Measurements from ENCODE around the gene NHERF1.

Gene NHERF1

DNA sequence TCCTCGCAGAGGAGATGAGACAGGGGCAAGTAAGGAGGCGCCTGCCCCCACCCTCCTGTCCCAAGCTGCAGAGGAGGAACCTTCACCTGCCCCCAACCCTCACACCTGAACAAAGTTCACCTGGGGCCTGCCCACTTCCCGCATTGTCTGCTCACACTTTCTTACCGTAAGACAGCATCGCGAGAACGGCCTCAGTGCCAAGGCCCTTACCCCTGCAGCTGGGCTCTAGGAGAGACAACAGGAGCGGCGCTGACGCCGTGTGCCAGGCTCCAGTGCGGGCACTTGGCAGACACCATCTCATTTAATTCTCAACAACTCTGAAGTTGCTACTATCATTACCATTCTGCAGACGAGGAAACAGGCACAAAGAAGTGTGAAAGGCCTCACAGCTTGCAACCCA lies 23.6 kb downstream of the NHERF1 start:
- peaks cover 40% of the 10 kb centered on the region for H3K36me3 ChIP-seq (ENCODE audit: control insufficient read depth, insufficient read depth, low read length)
- no peak overlapping the region for H3K4me3 ChIP-seq (ENCODE audit: low read depth, low read length)
- H3K9ac ChIP-seq (ENCODE audit: low read depth, low read length): no peak overlapping the region
- no peaks in the 10 kb centered on the region for H3K27me3 ChIP-seq (ENCODE audit: control insufficient read depth, insufficient read depth, low read length)
- H3K9me3 ChIP-seq (ENCODE audit: control insufficient read depth, insufficient read depth, low read length): no peaks in the 10 kb centered on the region
- H3K4me1 ChIP-seq (ENCODE audit: control insufficient read depth, insufficient read depth, low read length): no peaks in the 10 kb centered on the region

DNA sequence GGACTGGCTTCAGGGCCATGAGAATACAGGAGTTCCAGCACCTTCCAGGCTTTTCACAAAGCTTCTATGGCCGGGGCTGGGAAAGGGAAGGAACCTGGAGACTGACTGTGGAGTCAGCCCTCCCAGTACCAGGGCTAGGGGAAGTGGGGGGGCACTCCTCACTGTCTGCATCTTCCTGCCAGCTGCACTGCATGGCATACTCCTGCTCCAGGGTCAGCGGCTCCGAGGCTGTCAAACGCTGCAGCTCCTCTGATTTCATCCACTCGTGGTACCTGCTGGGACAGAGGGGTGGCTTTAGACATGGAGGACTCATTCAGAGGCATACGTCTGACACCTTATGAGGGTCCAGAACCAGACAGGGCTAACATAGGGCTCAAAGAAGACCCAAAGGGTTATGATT lies 25.0 kb downstream of the NHERF1 start:
- Histone ChIP-seq H3K27me3 (ENCODE audit: control insufficient read depth, insufficient read depth, low read length) (no peaks in the 10 kb centered on the region), H3K36me3 (ENCODE audit: control insufficient read depth, insufficient read depth, low read length) (peaks cover 43% of the 10 kb centered on the region), H3K4me1 (ENCODE audit: control insufficient read depth, insufficient read depth, low read length) (no peaks in the 10 kb centered on the region), H3K9ac (ENCODE audit: low read depth, low read length) (no peak overlapping the region), H3K9me3 (ENCODE audit: control insufficient read depth, insufficient read depth, low read length) (no peaks in the 10 kb centered on the region), H3K4me3 (ENCODE audit: low read depth, low read length) (no peak overlapping the region)

DNA sequence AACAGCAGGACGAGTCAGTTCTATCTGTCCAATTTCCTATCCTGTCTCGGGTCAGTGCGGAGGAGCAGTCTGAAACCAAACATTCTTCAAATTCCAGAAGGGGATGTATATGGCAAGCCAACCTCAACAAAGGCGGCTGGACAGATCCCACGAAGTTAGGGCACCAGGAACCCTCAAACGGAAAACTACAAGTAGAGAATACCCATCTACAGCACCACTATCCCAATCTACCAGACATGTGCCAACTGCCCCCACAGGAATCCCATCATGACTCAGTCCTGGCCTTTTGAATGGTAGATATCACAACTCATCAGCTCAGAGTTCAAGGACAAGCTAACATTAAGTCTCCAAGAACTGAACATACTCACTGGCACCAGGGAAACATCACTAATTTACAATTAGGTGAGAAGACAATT lies 25.5 kb downstream of the NHERF1 start:
- Histone ChIP-seq H3K9me3 (ENCODE audit: control insufficient read depth, insufficient read depth, low read length) (no peaks in the 10 kb centered on the region), H3K36me3 (ENCODE audit: control insufficient read depth, insufficient read depth, low read length) (peaks cover 39% of the 10 kb centered on the region), H3K4me3 (ENCODE audit: low read depth, low read length) (no peak overlapping the region), H3K27me3 (ENCODE audit: control insufficient read depth, insufficient read depth, low read length) (no peaks in the 10 kb centered on the region), H3K9ac (ENCODE audit: low read depth, low read length) (no peak overlapping the region), H3K4me1 (ENCODE audit: control insufficient read depth, insufficient read depth, low read length) (no peaks in the 10 kb centered on the region)

DNA sequence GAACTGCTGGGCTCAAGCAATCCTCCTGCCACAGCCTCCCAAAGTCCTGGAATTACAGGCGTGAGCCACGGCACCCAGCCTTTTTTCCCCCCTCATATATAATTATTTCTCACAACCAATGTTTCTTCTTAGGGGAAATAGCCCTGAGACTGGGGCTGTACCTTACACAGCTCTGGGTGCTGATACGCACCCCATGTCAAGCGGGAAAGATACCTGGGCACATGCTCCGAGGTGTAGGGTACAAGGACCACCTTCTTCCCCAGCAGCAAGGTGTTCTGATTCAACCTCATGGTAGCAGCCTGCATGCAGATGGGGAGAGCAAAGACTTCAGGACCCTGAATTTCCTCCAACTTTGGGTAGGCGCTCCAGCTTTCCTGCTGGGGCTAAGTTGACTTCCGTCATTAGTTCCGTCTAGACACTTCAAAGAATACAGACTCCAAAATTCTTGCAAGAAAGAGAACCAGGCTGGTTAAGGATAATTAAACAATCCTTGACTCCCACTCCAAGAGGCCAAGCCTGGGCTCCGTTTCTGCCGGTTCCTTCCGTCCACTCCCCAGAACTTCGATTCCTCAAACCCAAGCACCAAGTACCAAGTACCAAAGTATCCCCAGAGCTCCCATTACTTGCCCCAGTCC lies 27.1 kb downstream of the NHERF1 start:
- Histone ChIP-seq H3K4me3 (ENCODE audit: low read depth, low read length) (peak overlapping the region; percentile 93), H3K9ac (ENCODE audit: low read depth, low read length) (peak overlapping the region; percentile 82), H3K36me3 (ENCODE audit: control insufficient read depth, insufficient read depth, low read length) (peaks cover 33% of the 10 kb centered on the region)

DNA sequence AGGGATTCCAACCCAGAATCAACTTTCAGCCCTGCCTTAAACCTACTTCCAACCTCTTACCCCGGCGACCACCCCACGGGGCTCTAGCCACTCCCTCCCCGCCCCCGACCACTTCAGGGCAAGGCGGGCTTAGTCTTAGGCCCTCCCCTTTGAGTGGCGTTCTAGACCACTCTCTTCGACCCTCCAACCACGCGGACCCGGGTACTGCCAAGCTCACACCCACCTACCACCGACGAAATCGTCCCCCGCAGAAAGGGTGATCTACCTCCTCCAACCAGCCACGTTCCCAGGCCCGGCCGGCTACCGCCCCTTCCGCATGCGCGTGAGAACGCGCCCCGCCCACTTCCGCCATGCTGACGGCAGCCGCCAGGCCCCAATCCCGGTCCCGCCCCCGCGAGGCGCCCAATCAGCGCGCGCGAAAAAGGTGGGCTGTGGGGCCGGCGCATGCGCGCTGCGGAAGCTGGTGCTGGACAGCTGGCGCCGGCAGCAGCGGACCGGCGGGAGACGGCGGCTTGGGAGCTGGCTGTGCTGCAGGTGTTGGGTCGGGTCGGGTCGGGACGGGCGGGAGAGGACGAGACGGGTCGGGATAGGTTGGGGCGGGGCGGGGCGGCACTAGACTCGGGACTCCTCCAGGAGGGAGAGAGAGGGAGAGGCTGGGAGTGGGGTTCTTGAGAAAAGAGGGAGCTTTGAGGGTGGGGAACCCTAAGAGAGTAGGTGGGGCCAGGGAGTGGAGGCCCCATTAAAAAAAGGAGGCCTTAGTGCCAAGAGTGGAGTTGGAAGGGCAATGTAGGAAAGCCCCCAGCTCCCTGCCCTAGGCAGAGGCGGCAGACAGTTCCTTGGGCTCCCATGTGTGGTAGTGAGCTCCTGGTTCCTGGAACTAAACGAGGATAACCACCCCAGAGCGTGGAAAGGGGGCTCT lies 27.9 kb downstream of the NHERF1 start, which contains the start of gene NAT9:
Gene NAT9, minus strand, starts transcription at position 302 of the 919 bp plus-strand sequence. CDS start 647 bp downstream, outside the sequence.
- Histone ChIP-seq H3K36me3 (ENCODE audit: control insufficient read depth, insufficient read depth, low read length) (peaks cover 28% of the 10 kb centered on the region), H3K4me1 (ENCODE audit: control insufficient read depth, insufficient read depth, low read length) (no peaks in the 10 kb centered on the region), H3K27me3 (ENCODE audit: control insufficient read depth, insufficient read depth, low read length) (no peaks in the 10 kb centered on the region), H3K4me3 (ENCODE audit: low read depth, low read length) (peak within 1 kb of the TSS; percentile 93), H3K9ac (ENCODE audit: low read depth, low read length) (peak within 1 kb of the TSS; percentile 83), H3K9me3 (ENCODE audit: control insufficient read depth, insufficient read depth, low read length) (no peaks in the 10 kb centered on the region)

More for the DNA sequence above, 27.1 kb downstream of the NHERF1 start:
- Histone ChIP-seq H3K4me1 (ENCODE audit: control insufficient read depth, insufficient read depth, low read length) (no peaks in the 10 kb centered on the region), H3K27me3 (ENCODE audit: control insufficient read depth, insufficient read depth, low read length) (no peaks in the 10 kb centered on the region), H3K9me3 (ENCODE audit: control insufficient read depth, insufficient read depth, low read length) (no peaks in the 10 kb centered on the region)

DNA sequence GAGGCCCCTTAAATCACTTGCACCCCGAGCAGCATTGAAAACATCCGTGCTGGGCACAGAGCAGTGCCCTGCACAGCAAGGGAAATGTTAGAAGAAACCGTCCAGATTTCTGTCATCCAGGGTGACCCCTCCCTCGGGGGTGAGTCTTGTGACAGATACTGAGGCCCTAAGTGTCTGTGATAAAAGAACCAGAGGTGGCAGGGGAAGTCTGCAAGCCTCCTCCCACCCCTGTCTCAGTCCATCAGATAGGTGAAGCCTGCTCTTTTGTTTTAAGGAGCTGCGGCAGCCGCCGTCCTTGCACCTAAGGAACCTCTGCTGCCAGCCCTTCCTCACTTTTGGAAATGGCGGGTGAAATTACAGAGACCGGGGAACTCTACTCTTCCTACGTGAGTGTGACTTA lies 28.6 kb downstream of the NHERF1 start:
- no peaks in the 10 kb centered on the region for H3K4me1 ChIP-seq (ENCODE audit: control insufficient read depth, insufficient read depth, low read length)
- peak overlapping the region; percentile 83 for H3K9ac ChIP-seq (ENCODE audit: low read depth, low read length)
- no peaks in the 10 kb centered on the region for H3K27me3 ChIP-seq (ENCODE audit: control insufficient read depth, insufficient read depth, low read length)
- H3K4me3 ChIP-seq (ENCODE audit: low read depth, low read length): peak overlapping the region; percentile 90
- no peaks in the 10 kb centered on the region for H3K9me3 ChIP-seq (ENCODE audit: control insufficient read depth, insufficient read depth, low read length)
- H3K36me3 ChIP-seq (ENCODE audit: control insufficient read depth, insufficient read depth, low read length): peaks cover 24% of the 10 kb centered on the region

DNA sequence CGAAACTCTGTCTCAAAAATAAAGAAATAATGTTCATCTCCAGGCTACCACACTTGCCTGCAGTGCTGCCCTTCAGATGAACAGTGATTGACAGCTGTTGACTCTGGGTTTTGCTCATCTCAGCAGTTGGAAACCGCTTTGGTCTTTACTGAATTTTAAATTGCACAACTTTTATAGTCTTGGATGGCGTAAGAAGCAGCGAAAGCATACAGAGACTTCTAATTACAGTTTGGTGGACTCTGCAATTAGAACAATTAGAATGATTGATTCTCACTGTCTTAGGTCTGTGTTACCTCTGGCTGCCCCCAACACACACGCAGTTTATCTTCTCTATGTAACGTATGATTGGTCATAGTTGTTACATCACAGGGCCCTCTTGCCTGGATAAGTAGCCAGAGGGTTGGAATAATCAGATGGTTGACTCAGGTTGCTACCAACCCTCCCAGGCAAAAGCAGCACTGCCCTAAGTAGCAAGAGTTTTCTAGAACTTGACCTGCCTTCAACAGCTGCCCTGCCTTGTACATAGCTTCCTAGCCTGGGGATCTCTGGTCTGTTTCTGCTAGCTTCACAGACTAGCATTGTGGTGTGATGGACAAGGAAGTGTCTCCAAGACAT lies 29.6 kb downstream of the NHERF1 start:
- no peaks in the 10 kb centered on the region for H3K27me3 ChIP-seq (ENCODE audit: control insufficient read depth, insufficient read depth, low read length)
- no peaks in the 10 kb centered on the region for H3K9me3 ChIP-seq (ENCODE audit: control insufficient read depth, insufficient read depth, low read length)
- H3K9ac ChIP-seq (ENCODE audit: low read depth, low read length): no peak overlapping the region
- peaks cover 13% of the 10 kb centered on the region for H3K36me3 ChIP-seq (ENCODE audit: control insufficient read depth, insufficient read depth, low read length)
- no peaks in the 10 kb centered on the region for H3K4me1 ChIP-seq (ENCODE audit: control insufficient read depth, insufficient read depth, low read length)
- H3K4me3 ChIP-seq (ENCODE audit: low read depth, low read length): no peak overlapping the region

DNA sequence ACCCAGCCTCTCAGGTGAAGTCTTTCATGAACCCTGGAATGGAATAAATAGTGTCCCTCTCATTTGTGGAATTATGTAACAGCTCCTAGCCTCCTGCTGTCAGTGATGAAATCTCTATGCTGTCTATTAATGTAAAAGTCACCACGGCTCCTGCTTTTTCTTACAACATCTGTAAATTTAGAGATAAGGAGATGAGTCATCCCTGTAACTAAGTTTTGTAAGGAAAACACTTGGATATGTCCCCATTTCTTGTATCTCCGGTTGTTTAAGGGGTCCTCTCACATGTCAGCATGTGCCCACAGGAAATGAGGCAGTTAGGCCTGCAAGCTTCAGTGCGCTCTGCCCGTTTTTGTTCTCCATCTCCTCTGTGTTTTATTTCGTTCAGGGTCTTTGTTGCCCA lies 30.5 kb downstream of the NHERF1 start:
- no peaks in the 10 kb centered on the region for H3K27me3 ChIP-seq (ENCODE audit: control insufficient read depth, insufficient read depth, low read length)
- H3K36me3 ChIP-seq (ENCODE audit: control insufficient read depth, insufficient read depth, low read length): peaks cover 6% of the 10 kb centered on the region
- no peak overlapping the region for H3K9ac ChIP-seq (ENCODE audit: low read depth, low read length)
- no peaks in the 10 kb centered on the region for H3K9me3 ChIP-seq (ENCODE audit: control insufficient read depth, insufficient read depth, low read length)
- H3K4me3 ChIP-seq (ENCODE audit: low read depth, low read length): no peak overlapping the region
- H3K4me1 ChIP-seq (ENCODE audit: control insufficient read depth, insufficient read depth, low read length): no peaks in the 10 kb centered on the region

DNA sequence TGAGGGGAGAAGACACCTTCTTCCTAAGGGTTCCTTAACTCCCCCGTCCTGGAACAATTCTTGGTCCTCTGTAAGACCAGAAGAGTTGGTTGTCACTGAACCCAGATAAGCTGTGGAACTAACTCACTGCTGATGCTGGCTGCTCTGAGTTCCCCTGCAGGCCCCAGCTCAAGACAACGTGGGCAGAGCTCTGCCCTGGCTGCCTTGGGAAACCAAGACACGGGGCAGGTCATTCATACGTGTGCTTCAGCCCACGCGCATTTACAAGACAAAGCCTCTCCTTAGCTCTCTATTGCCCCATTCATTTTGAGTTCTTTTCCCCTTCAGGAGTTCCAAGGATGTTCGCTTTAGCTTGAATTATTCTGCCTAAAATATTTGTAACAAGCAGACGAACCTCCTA lies 31.1 kb downstream of the NHERF1 start:
- Histone ChIP-seq H3K36me3 (ENCODE audit: control insufficient read depth, insufficient read depth, low read length) (peaks cover 6% of the 10 kb centered on the region), H3K27me3 (ENCODE audit: control insufficient read depth, insufficient read depth, low read length) (no peaks in the 10 kb centered on the region), H3K9me3 (ENCODE audit: control insufficient read depth, insufficient read depth, low read length) (no peaks in the 10 kb centered on the region), H3K4me3 (ENCODE audit: low read depth, low read length) (no peak overlapping the region), H3K4me1 (ENCODE audit: control insufficient read depth, insufficient read depth, low read length) (no peaks in the 10 kb centered on the region), H3K9ac (ENCODE audit: low read depth, low read length) (no peak overlapping the region)

DNA sequence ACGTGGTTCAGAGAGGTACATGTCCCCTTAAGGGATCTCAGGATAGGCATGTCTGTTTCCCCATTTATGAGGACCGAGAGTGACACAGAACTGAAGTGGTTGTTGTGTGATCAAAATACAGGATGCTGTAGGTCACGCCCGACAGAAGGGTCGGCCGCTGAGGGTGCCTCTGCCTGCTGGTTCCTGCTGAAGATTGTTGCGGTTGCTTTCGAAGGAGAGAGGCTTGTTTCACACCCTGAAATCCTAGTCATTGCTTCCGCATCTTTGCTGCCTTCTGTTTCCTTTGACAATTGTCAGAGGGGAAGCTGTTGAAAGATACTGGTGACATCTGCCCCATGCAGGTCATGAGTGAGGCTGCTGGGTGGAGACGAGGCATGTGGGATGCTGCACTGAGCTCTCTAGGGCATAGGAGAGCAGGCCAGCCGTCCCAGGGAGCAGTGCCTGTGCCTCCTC lies 31.5 kb downstream of the NHERF1 start:
- no peak overlapping the region for H3K4me3 ChIP-seq (ENCODE audit: low read depth, low read length)
- no peak overlapping the region for H3K9ac ChIP-seq (ENCODE audit: low read depth, low read length)
- no peaks in the 10 kb centered on the region for H3K4me1 ChIP-seq (ENCODE audit: control insufficient read depth, insufficient read depth, low read length)
- H3K9me3 ChIP-seq (ENCODE audit: control insufficient read depth, insufficient read depth, low read length): no peaks in the 10 kb centered on the region
- H3K36me3 ChIP-seq (ENCODE audit: control insufficient read depth, insufficient read depth, low read length): peaks cover 6% of the 10 kb centered on the region
- no peaks in the 10 kb centered on the region for H3K27me3 ChIP-seq (ENCODE audit: control insufficient read depth, insufficient read depth, low read length)

DNA sequence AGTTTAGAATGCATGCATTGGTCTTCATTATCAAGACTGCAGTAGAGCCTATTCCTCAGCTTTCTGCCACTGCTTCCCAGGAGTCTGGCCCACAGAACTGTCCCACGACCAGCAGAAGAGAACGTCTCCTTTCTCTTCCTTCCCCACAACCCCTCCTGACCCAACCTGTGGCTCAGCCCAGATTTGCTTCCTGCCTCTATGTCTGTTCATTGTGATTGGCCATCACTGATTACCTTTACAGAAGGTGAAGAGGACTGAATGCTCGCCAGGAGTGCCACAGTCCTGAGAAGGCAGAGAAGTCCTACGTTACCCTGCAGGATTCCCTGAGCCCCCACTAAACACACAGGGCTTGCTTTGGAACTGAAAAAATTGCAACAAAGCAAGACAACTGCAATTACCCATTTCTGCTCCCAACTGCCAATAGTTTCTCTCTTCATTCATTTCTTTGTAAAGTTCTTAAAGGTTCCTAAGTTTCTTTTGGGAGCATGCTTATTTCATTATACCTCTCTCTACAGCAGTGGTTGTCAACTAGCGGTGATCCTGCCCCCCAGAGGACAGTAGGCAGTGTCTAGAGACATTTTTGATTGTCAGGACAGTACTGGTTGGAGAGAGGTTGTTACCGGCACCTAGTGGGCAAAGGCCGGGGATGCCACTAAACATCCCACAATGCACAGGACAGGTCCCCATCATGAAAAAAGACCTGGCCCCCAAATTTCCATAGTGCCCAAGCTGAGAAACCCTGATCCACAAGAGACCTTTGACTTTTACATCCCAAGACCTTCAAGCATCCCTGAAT lies 32.2 kb downstream of the NHERF1 start:
- H3K27me3 ChIP-seq (ENCODE audit: control insufficient read depth, insufficient read depth, low read length): no peaks in the 10 kb centered on the region
- H3K9ac ChIP-seq (ENCODE audit: low read depth, low read length): no peak overlapping the region
- H3K9me3 ChIP-seq (ENCODE audit: control insufficient read depth, insufficient read depth, low read length): no peaks in the 10 kb centered on the region
- no peak overlapping the region for H3K4me3 ChIP-seq (ENCODE audit: low read depth, low read length)
- H3K36me3 ChIP-seq (ENCODE audit: control insufficient read depth, insufficient read depth, low read length): peaks cover 10% of the 10 kb centered on the region
- no peaks in the 10 kb centered on the region for H3K4me1 ChIP-seq (ENCODE audit: control insufficient read depth, insufficient read depth, low read length)

Data from iPS-15b (cell line).